ENCODE results near the gene CD81.

Gene CD81

GRCh38 chr11:2442589-2442988 is 65.5 kb downstream of the CD81 start:
- DNase-seq, result no peak

GRCh38 chr11:2443406-2443805 is 66.3 kb downstream of the CD81 start:
- no peak for DNase-seq

GRCh38 chr11:2443881-2444820 is 67.0 kb downstream of the CD81 start, which contains the start of gene TRPM5:
Gene TRPM5 (minus strand): TSS chr11:2444514. CDS start chr11:2423036, 21,478 bp downstream.
- DNase-seq, result no peak

- no peak for DNase-seq
Measured at GRCh38 chr11:2444821-2445745, 68.0 kb downstream of the CD81 start, which contains the start of gene KCNQ1. Gene KCNQ1 (plus strand): TSS chr11:2445008. CDS start chr11:2445099, 91 bp downstream.

GRCh38 chr11:2445746-2446551 is 68.8 kb downstream of the CD81 start:
- DNase-seq, result no peak

- no peak for DNase-seq
Measured at GRCh38 chr11:2446590-2447252, 69.6 kb downstream of the CD81 start.
